Measurements from ENCODE around the gene PPBP. TPM values are rescaled to one million over a fixed set of nuclear protein-coding genes. Genes with fewer than 3 reads are reported as not detected.
"Not testable (repeated sequence)": the region's sequence is repeated elsewhere in the genome, so short reads cannot be mapped to it uniquely, and the experiment has no call there.

PPBP gene
- total RNA-seq, 1 donor from 2014 or later: not detected

- DNase-seq: no peak
- Mint-ChIP-seq H3K4me1 (no peaks in the 10 kb centered on the region), H3K27me3 (peaks cover 3% of the 10 kb centered on the region), H3K4me3 (no peak overlapping the region), H3K27ac (no peak overlapping the region), H3K9me3 (no peaks in the 10 kb centered on the region), H3K36me3 (ENCODE audit: low read depth) (no peaks in the 10 kb centered on the region)
- intact Hi-C loops (cut with micrococcal nuclease): no loop called here
Observed at GRCh38 chr4:73984736-73985527, 3.1 kb downstream of the PPBP start.

- DNase-seq; H3K9me3 Mint-ChIP-seq; H3K4me1 Mint-ChIP-seq; intact Hi-C loops (cut with micrococcal nuclease); H3K4me3 Mint-ChIP-seq; H3K27ac Mint-ChIP-seq; H3K36me3 Mint-ChIP-seq (ENCODE audit: low read depth); H3K27me3 Mint-ChIP-seq: not testable (repeated sequence)
Observed at GRCh38 chr4:73981175-73981574, 6.8 kb downstream of the PPBP start.

- peaks cover 5% of the 10 kb centered on the region for H3K9me3 Mint-ChIP-seq
- H3K27ac Mint-ChIP-seq: no peak overlapping the region
- no peak overlapping the region for H3K4me3 Mint-ChIP-seq
- DNase-seq: no peak
- H3K4me1 Mint-ChIP-seq: no peaks in the 10 kb centered on the region
- intact Hi-C loops (cut with micrococcal nuclease): no loop called here
- no peaks in the 10 kb centered on the region for H3K36me3 Mint-ChIP-seq (ENCODE audit: low read depth)
- H3K27me3 Mint-ChIP-seq: peaks cover 3% of the 10 kb centered on the region
Observed at GRCh38 chr4:73979407-73979957, 8.5 kb downstream of the PPBP start.

GRCh38 chr4:73978886-73979285, 9.1 kb downstream of the PPBP start:
- Mint-ChIP-seq H3K9me3 (peaks cover 5% of the 10 kb centered on the region), H3K4me1 (no peaks in the 10 kb centered on the region), H3K36me3 (ENCODE audit: low read depth) (no peaks in the 10 kb centered on the region), H3K27ac (no peak overlapping the region), H3K4me3 (no peak overlapping the region), H3K27me3 (peaks cover 3% of the 10 kb centered on the region)
- no peak for DNase-seq
- intact Hi-C loops (cut with micrococcal nuclease): no loop called here

GRCh38 chr4:73976716-73977115, 11.3 kb downstream of the PPBP start:
- peaks cover 5% of the 10 kb centered on the region for H3K9me3 Mint-ChIP-seq
- no peaks in the 10 kb centered on the region for H3K36me3 Mint-ChIP-seq (ENCODE audit: low read depth)
- H3K4me3 Mint-ChIP-seq: no peak overlapping the region
- peaks cover 3% of the 10 kb centered on the region for H3K27me3 Mint-ChIP-seq
- no peak overlapping the region for H3K27ac Mint-ChIP-seq
- H3K4me1 Mint-ChIP-seq: no peaks in the 10 kb centered on the region
- DNase-seq: no peak
- intact Hi-C loops (cut with micrococcal nuclease): no loop called here

GRCh38 chr4:73976217-73976616, 11.8 kb downstream of the PPBP start:
- intact Hi-C loops (cut with micrococcal nuclease): no loop called here
- Mint-ChIP-seq H3K27ac (no peak overlapping the region), H3K4me3 (no peak overlapping the region), H3K27me3 (peaks cover 2% of the 10 kb centered on the region), H3K9me3 (peaks cover 5% of the 10 kb centered on the region), H3K4me1 (no peaks in the 10 kb centered on the region), H3K36me3 (ENCODE audit: low read depth) (no peaks in the 10 kb centered on the region)
- DNase-seq: no peak

- intact Hi-C loops (cut with micrococcal nuclease): no loop called here
- H3K36me3 Mint-ChIP-seq (ENCODE audit: low read depth): no peaks in the 10 kb centered on the region
- H3K27me3 Mint-ChIP-seq: no peaks in the 10 kb centered on the region
- DNase-seq: no peak
- peaks cover 5% of the 10 kb centered on the region for H3K9me3 Mint-ChIP-seq
- H3K4me3 Mint-ChIP-seq: no peak overlapping the region
- H3K4me1 Mint-ChIP-seq: no peaks in the 10 kb centered on the region
- H3K27ac Mint-ChIP-seq: no peak overlapping the region
Observed at GRCh38 chr4:73974352-73974751, 13.6 kb downstream of the PPBP start.

- no peaks in the 10 kb centered on the region for H3K27me3 Mint-ChIP-seq
- no peaks in the 10 kb centered on the region for H3K4me1 Mint-ChIP-seq
- H3K36me3 Mint-ChIP-seq (ENCODE audit: low read depth): no peaks in the 10 kb centered on the region
- no peak for DNase-seq
- intact Hi-C loops (cut with micrococcal nuclease): no loop called here
- peaks cover 5% of the 10 kb centered on the region for H3K9me3 Mint-ChIP-seq
- H3K27ac Mint-ChIP-seq: no peak overlapping the region
- H3K4me3 Mint-ChIP-seq: no peak overlapping the region
Observed at GRCh38 chr4:73970945-73971344, 17.0 kb downstream of the PPBP start.

GRCh38 chr4:73970011-73970410, 18.0 kb downstream of the PPBP start:
- no peak for DNase-seq
- H3K36me3 Mint-ChIP-seq (ENCODE audit: low read depth): no peaks in the 10 kb centered on the region
- intact Hi-C loops (cut with micrococcal nuclease): no loop called here
- no peak overlapping the region for H3K27ac Mint-ChIP-seq
- H3K4me1 Mint-ChIP-seq: no peaks in the 10 kb centered on the region
- H3K4me3 Mint-ChIP-seq: no peak overlapping the region
- no peaks in the 10 kb centered on the region for H3K27me3 Mint-ChIP-seq
- no peaks in the 10 kb centered on the region for H3K9me3 Mint-ChIP-seq

GRCh38 chr4:73967866-73968265, 20.1 kb downstream of the PPBP start:
- intact Hi-C loops (cut with micrococcal nuclease): no loop called here
- Mint-ChIP-seq H3K36me3 (ENCODE audit: low read depth) (no peaks in the 10 kb centered on the region), H3K27me3 (no peaks in the 10 kb centered on the region), H3K27ac (no peak overlapping the region), H3K4me1 (no peaks in the 10 kb centered on the region), H3K4me3 (no peak overlapping the region), H3K9me3 (no peaks in the 10 kb centered on the region)
- DNase-seq: no peak

- H3K9me3 Mint-ChIP-seq: peaks cover 7% of the 10 kb centered on the region
- no peak overlapping the region for H3K4me3 Mint-ChIP-seq
- no peak for DNase-seq
- no peak overlapping the region for H3K27ac Mint-ChIP-seq
- intact Hi-C loops (cut with micrococcal nuclease): no loop called here
- H3K4me1 Mint-ChIP-seq: no peaks in the 10 kb centered on the region
- no peaks in the 10 kb centered on the region for H3K27me3 Mint-ChIP-seq
- no peaks in the 10 kb centered on the region for H3K36me3 Mint-ChIP-seq (ENCODE audit: low read depth)
Observed at GRCh38 chr4:73964862-73965611, 23.0 kb downstream of the PPBP start.

- H3K36me3 Mint-ChIP-seq (ENCODE audit: low read depth): no peaks in the 10 kb centered on the region
- no peak overlapping the region for H3K27ac Mint-ChIP-seq
- H3K4me1 Mint-ChIP-seq: no peaks in the 10 kb centered on the region
- DNase-seq: no peak
- H3K27me3 Mint-ChIP-seq: no peaks in the 10 kb centered on the region
- no peak overlapping the region for H3K4me3 Mint-ChIP-seq
- peaks cover 7% of the 10 kb centered on the region for H3K9me3 Mint-ChIP-seq
- intact Hi-C loops (cut with micrococcal nuclease): no loop called here
Observed at GRCh38 chr4:73962724-73963123, 25.3 kb downstream of the PPBP start.

GRCh38 chr4:73959041-73959440, 28.9 kb downstream of the PPBP start:
- DNase-seq; H3K27me3 Mint-ChIP-seq; H3K4me3 Mint-ChIP-seq; intact Hi-C loops (cut with micrococcal nuclease); H3K4me1 Mint-ChIP-seq; H3K36me3 Mint-ChIP-seq (ENCODE audit: low read depth); H3K9me3 Mint-ChIP-seq; H3K27ac Mint-ChIP-seq: not testable (repeated sequence)

- Mint-ChIP-seq H3K27me3 (no peaks in the 10 kb centered on the region), H3K4me3 (no peak overlapping the region), H3K4me1 (no peaks in the 10 kb centered on the region), H3K36me3 (ENCODE audit: low read depth) (no peaks in the 10 kb centered on the region), H3K9me3 (no peaks in the 10 kb centered on the region), H3K27ac (no peak overlapping the region)
- no peak for DNase-seq
- intact Hi-C loops (cut with micrococcal nuclease): no loop called here
Observed at GRCh38 chr4:73952352-73952751, 35.6 kb downstream of the PPBP start.
